HepG2 (cell line): ENCODE measurements around the gene PGPEP1. TPM values are rescaled to one million over a fixed set of nuclear protein-coding genes. Genes with fewer than 3 reads are reported as not detected.

Experiments
- BCLAF1 ChIP-seq: fragments of 450-650 bp; IDR thresholded peaks from 2 replicates; pipeline ENCODE4 v1.6.1; 2017; ENCODE audit warnings: mild to moderate bottlenecking
- CHD4 ChIP-seq: fragments of 200-600 bp; sonication (generic); IDR thresholded peaks from 2 replicates; pipeline ENCODE4 v1.7.0; 2017; ENCODE audit warnings: mild to moderate bottlenecking, low read length, borderline replicate concordance
- CREBL2 ChIP-seq: sonication (generic); formaldehyde crosslinking; IDR thresholded peaks from 2 replicates; pipeline ENCODE4 v1.8.1; 2023; ENCODE audit warnings: missing genetic modification reagents, mild to moderate bottlenecking, borderline replicate concordance
- ESRRA ChIP-seq: sonication (generic); formaldehyde crosslinking; IDR thresholded peaks from 2 replicates; pipeline ENCODE4 v1.5.1; 2020; ENCODE audit warnings: mild to moderate bottlenecking, low read depth, missing genetic modification reagents
- JARID2 ChIP-seq: sonication (generic); formaldehyde crosslinking; IDR thresholded peaks from 2 replicates; pipeline ENCODE4 v1.8.1; 2023; ENCODE audit warnings: missing genetic modification reagents, inconsistent platforms; ENCODE audit not compliant: insufficient replicate concordance
- JUND ChIP-seq: sonication (generic); formaldehyde crosslinking; IDR thresholded peaks from 2 replicates; pipeline ENCODE4 v1.8.0; 2022; ENCODE audit warnings: mild to moderate bottlenecking, missing genetic modification reagents
- KDM6A ChIP-seq: IDR thresholded peaks from 2 replicates; pipeline ENCODE4 v1.6.1; 2016; ENCODE audit warnings: low read depth
- MIER3 ChIP-seq: IDR thresholded peaks from 2 replicates; pipeline ENCODE4 v1.6.1; 2016; ENCODE audit warnings: missing compliant biosample characterization, borderline replicate concordance
- RFX5 ChIP-seq: IDR thresholded peaks from 2 replicates; pipeline ENCODE4 v1.6.1; 2011; ENCODE audit warnings: low read depth, low read length, improper control_type of control experiment
- RORA ChIP-seq: sonication (generic); formaldehyde crosslinking; IDR thresholded peaks from 2 replicates; pipeline ENCODE4 v1.5.0; 2020; ENCODE audit warnings: mild to moderate bottlenecking, missing genetic modification reagents, moderate library complexity
- SALL2 ChIP-seq: sonication (generic); formaldehyde crosslinking; IDR thresholded peaks from 2 replicates; pipeline ENCODE4 v1.8.1; 2023; ENCODE audit warnings: mild to moderate bottlenecking, missing genetic modification reagents, inconsistent platforms
- THYN1 ChIP-seq: sonication (generic); formaldehyde crosslinking; IDR thresholded peaks from 2 replicates; pipeline ENCODE4 v1.8.1; 2023; ENCODE audit warnings: low read depth, mild to moderate bottlenecking, moderate library complexity, missing genetic modification reagents, borderline replicate concordance
- ZBTB42 ChIP-seq: sonication (generic); formaldehyde crosslinking; IDR thresholded peaks from 2 replicates; pipeline ENCODE4 v1.5.0; 2020; ENCODE audit warnings: mild to moderate bottlenecking, missing genetic modification reagents
- ZBTB44 ChIP-seq: sonication (generic); formaldehyde crosslinking; IDR thresholded peaks from 2 replicates; pipeline ENCODE4 v1.4.0; 2020; ENCODE audit warnings: missing genetic modification reagents
- ZNF432 ChIP-seq: sonication (generic); formaldehyde crosslinking; IDR thresholded peaks from 2 replicates; pipeline ENCODE4 v1.5.0; 2020; ENCODE audit warnings: missing genetic modification reagents, mild to moderate bottlenecking, borderline replicate concordance
- ZNF550 ChIP-seq: sonication (generic); formaldehyde crosslinking; IDR thresholded peaks from 2 replicates; pipeline ENCODE4 v1.4.0; 2020; ENCODE audit warnings: mild to moderate bottlenecking, missing genetic modification reagents, borderline replicate concordance
- ZNF552 ChIP-seq: sonication (generic); formaldehyde crosslinking; IDR thresholded peaks from 2 replicates; pipeline ENCODE4 v1.9.0; 2022; ENCODE audit warnings: missing genetic modification reagents, mild to moderate bottlenecking, borderline replicate concordance
- ZNF784 ChIP-seq: sonication (generic); formaldehyde crosslinking; IDR thresholded peaks from 2 replicates; pipeline ENCODE4 v1.5.1; 2020; ENCODE audit warnings: missing genetic modification reagents, mild to moderate bottlenecking, borderline replicate concordance
- polyA plus RNA-seq, 8 experiments: library from polyadenylated mRNA; depleted of rRNA in 3 of 8; stranded (reverse) in 7 of 8; unstranded in 1 of 8; fragments of >200 nt; fragmentation: Illumina TruSeq in 4 of 8; extraction: Trizol in 4 of 8; gene quantifications; 2 replicates each; pipeline versions ENCODE4 v1.2.1 to v1.2.3, GENCODE V29; 2011 to 2016; ENCODE audit warnings: low read depth in 4 of 8, missing spikeins in 1 of 8, mixed read lengths in 1 of 8; ENCODE audit not compliant: insufficient read depth in 1 of 8
- total RNA-seq, 5 experiments: library from RNA; depleted of rRNA; stranded (reverse); fragments of >200 nt; fragmentation: Illumina TruSeq; extraction: Trizol; gene quantifications; 2 replicates each; pipeline ENCODE4 v1.2.3, GENCODE V29; 2016; ENCODE audit warnings: low read depth in 1 of 5
- TF ChIP-seq, protein P1 (sequence below): sonication (generic); formaldehyde crosslinking; IDR thresholded peaks from 2 replicates; pipeline ENCODE4 v1.8.0; 2022; ENCODE audit warnings: mild to moderate bottlenecking, missing genetic modification reagents, borderline replicate concordance
- TF ChIP-seq, protein P2 (sequence below): IDR thresholded peaks from 2 replicates; pipeline ENCODE4 v1.6.1; 2016

The PGPEP1 gene
- total and polyA plus RNA-seq, 2 of the 13 experiments (the other 11 are each of a cell fraction or from before 2014, with no cell fraction given) = 53.1 to 56.6 TPM

DNA sequence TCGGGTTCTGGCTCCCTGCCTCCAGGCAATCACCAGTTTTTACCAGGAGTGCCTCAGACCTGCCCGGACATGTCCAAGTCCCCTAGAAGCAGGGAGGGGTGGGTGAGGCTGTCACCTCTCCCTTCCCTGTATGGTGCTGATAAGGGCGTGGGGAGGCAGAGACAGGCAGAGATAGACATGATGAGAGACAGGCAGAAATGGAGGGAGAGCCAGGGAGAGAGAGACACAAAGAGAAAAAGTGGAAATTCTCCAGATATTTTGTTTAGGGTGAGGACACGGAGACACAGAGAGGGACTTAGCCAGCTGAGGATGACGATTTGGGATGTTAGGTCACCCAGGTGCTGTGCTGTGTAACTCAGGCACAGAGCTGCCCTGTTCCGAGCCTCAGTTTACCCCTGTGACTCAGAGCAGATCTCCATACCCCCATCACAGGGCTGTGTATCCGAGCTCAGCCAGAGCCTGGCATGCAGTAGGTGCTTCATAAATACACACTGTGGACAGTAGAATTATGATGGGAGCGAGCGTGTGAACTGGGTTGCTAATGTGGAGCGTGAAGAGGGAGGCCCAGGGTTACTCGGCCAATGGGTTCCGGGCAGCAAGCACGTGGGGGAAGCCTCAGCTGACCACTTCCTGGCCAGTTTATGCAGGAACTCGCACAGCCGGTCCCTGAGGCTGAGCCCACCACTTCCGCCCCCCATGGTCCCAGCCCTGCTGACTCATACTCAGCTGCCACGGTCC, 33.7 kb downstream of the PGPEP1 start (continued):
- TF ChIP-seq JARID2 (CRISPR knock-in tag) = no peak
- TF ChIP-seq, protein P1, sequence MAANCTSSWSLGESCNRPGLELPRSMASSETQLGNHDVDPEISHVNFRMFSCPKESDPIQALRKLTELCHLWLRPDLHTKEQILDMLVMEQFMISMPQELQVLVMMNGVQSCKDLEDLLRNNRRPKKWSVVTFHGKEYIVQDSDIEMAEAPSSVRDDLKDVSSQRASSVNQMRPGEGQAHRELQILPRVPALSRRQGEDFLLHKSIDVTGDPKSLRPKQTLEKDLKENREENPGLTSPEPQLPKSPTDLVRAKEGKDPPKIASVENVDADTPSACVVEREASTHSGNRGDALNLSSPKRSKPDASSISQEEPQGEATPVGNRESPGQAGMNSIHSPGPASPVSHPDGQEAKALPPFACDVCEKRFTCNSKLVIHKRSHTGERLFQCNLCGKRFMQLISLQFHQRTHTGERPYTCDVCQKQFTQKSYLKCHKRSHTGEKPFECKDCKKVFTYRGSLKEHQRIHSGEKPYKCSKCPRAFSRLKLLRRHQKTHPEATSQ = peak; percentile 65; the same call in 1 of the 2 replicates
- TF ChIP-seq SALL2 = peak; percentile 68
- peak; percentile 56; the same call in 1 of the 2 replicates for TF ChIP-seq MIER3
- TF ChIP-seq ZBTB42 (CRISPR knock-in tag) = no peak
- 0 out of 2 replicates have a peak, but pooled peaks have one; percentile 71 for TF ChIP-seq THYN1 (CRISPR knock-in tag)
- no peak for TF ChIP-seq CREBL2 (CRISPR knock-in tag)
- TF ChIP-seq, protein P2, sequence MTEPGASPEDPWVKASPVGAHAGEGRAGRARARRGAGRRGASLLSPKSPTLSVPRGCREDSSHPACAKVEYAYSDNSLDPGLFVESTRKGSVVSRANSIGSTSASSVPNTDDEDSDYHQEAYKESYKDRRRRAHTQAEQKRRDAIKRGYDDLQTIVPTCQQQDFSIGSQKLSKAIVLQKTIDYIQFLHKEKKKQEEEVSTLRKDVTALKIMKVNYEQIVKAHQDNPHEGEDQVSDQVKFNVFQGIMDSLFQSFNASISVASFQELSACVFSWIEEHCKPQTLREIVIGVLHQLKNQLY (CRISPR knock-in tag) = peak; percentile 42; the same call in 1 of the 2 replicates
- TF ChIP-seq KDM6A (CRISPR knock-in tag) = 0 out of 2 replicates have a peak, but pooled peaks have one; percentile 34
- TF ChIP-seq ZBTB44 (CRISPR knock-in tag) = no peak
- no peak for TF ChIP-seq ZNF432 (CRISPR knock-in tag)
- TF ChIP-seq JUND (CRISPR knock-in tag) = peak; percentile 96
- TF ChIP-seq ZNF550 = 0 out of 2 replicates have a peak, but pooled peaks have one; percentile 23
- TF ChIP-seq BCLAF1 = no peak
- TF ChIP-seq RFX5 = no peak
- peak; percentile 86; the same call in 1 of the 2 replicates for TF ChIP-seq ESRRA (CRISPR knock-in tag)
- no peak for TF ChIP-seq RORA
- TF ChIP-seq ZNF784 (CRISPR knock-in tag) = no peak
- TF ChIP-seq ZNF552 (CRISPR knock-in tag) = no peak
- TF ChIP-seq CHD4 = no peak
